Raji (cell line): ENCODE measurements around the gene CYRIA.

Experiments used
- POLR2A ChIP-seq: IDR thresholded peaks from 2 replicates; pipeline ENCODE4 v1.6.1; 2011; ENCODE audit warnings: low read depth, low read length, control low read depth; ENCODE audit not compliant: insufficient read depth

Gene CYRIA

GRCh38 chr2:16665748-16666448, at the start of gene CYRIA:
TSS of gene CYRIA (minus strand) at chr2:16665834. CDS start at chr2:16588119, 77,715 bp downstream.
- TF ChIP-seq POLR2A = no peak

GRCh38 chr2:16713011-16713423, 47.4 kb upstream of the CYRIA start:
- no peak for TF ChIP-seq POLR2A

- no peak for TF ChIP-seq POLR2A
Observed at GRCh38 chr2:16709769-16710168, 44.1 kb upstream of the CYRIA start.

- no peak for TF ChIP-seq POLR2A
Observed at GRCh38 chr2:16708173-16708572, 42.5 kb upstream of the CYRIA start.

- no peak for TF ChIP-seq POLR2A
Observed at GRCh38 chr2:16707014-16707623, 41.5 kb upstream of the CYRIA start.

- TF ChIP-seq POLR2A = no peak
Observed at GRCh38 chr2:16700551-16701259, 35.1 kb upstream of the CYRIA start.

GRCh38 chr2:16693854-16694253, 28.2 kb upstream of the CYRIA start:
- no peak for TF ChIP-seq POLR2A

GRCh38 chr2:16691261-16691660, 25.6 kb upstream of the CYRIA start:
- TF ChIP-seq POLR2A = no peak

GRCh38 chr2:16687955-16688354, 22.3 kb upstream of the CYRIA start:
- no peak for TF ChIP-seq POLR2A

GRCh38 chr2:16687222-16687621, 21.6 kb upstream of the CYRIA start:
- no peak for TF ChIP-seq POLR2A

GRCh38 chr2:16686641-16687040, 21.0 kb upstream of the CYRIA start:
- TF ChIP-seq POLR2A = no peak

- no peak for TF ChIP-seq POLR2A
Observed at GRCh38 chr2:16685340-16685715, 19.7 kb upstream of the CYRIA start.

- TF ChIP-seq POLR2A = no peak
Observed at GRCh38 chr2:16684676-16685339, 19.2 kb upstream of the CYRIA start.

- no peak for TF ChIP-seq POLR2A
Observed at GRCh38 chr2:16683576-16683975, 17.9 kb upstream of the CYRIA start.

GRCh38 chr2:16682431-16683118, 16.9 kb upstream of the CYRIA start:
- no peak for TF ChIP-seq POLR2A
